Fibroblast of lung (primary cell): ENCODE data around the gene TARP.
"Not testable (repeated sequence)": the region's sequence is repeated elsewhere in the genome, so short reads cannot be mapped to it uniquely, and the experiment has no call there.

Experiments used
- DNase-seq, 2 donors: peaks; one replicate each; pipeline versions ENCODE4 v3.0.0 to v3.0.0-alpha.2; 2010; ENCODE audit warnings: low read depth in 2 of 2
- H2AFZ ChIP-seq: 2 replicates; pipeline ENCODE4 v1.5.1; 2012; ENCODE audit warnings: low read length, control low read depth, inconsistent platforms
- H3K27ac ChIP-seq: 2 replicates; pipeline ENCODE4 v1.5.1; 2011; ENCODE audit warnings: low read length, control low read depth; ENCODE audit not compliant: insufficient read depth
- H3K27me3 ChIP-seq: 2 replicates; pipeline ENCODE4 v1.5.1; 2011; ENCODE audit warnings: mild to moderate bottlenecking, low read length; ENCODE audit not compliant: control insufficient read depth, insufficient read depth
- H3K36me3 ChIP-seq: 2 replicates; pipeline ENCODE4 v1.5.1; 2011; ENCODE audit warnings: low read length; ENCODE audit not compliant: control insufficient read depth, insufficient read depth
- H3K4me1 ChIP-seq: 2 replicates; pipeline ENCODE4 v1.5.1; 2011; ENCODE audit warnings: low read length; ENCODE audit not compliant: control insufficient read depth, insufficient read depth; ENCODE audit errors: extremely low read depth
- H3K4me2 ChIP-seq: 2 replicates; pipeline ENCODE4 v1.5.1; 2011; ENCODE audit warnings: low read length, control low read depth; ENCODE audit not compliant: insufficient read depth; ENCODE audit errors: extremely low read depth
- H3K4me3 ChIP-seq, 4 experiments: fragments of 200-600 bp in 1 of 4; sonication (generic) in 1 of 4; replicated peaks in 1 of 4; 2 replicates each; pipeline ENCODE4 v1.5.1; 2011 to 2016; ENCODE audit warnings: low read length in 4 of 4, low read depth in 3 of 4, mild to moderate bottlenecking in 3 of 4, control low read depth in 2 of 4, inconsistent platforms in 1 of 4, mixed read lengths in 1 of 4; ENCODE audit not compliant: insufficient read depth in 1 of 4; ENCODE audit errors: control extremely low read depth in 1 of 4
- H3K79me2 ChIP-seq: 2 replicates; pipeline ENCODE4 v1.5.1; 2012; ENCODE audit warnings: mild to moderate bottlenecking, low read length, inconsistent platforms; ENCODE audit not compliant: control insufficient read depth, insufficient read depth
- H3K9ac ChIP-seq: 2 replicates; pipeline ENCODE4 v1.5.1; 2011; ENCODE audit warnings: mild to moderate bottlenecking, low read length, control low read depth; ENCODE audit not compliant: insufficient read depth
- H3K9me3 ChIP-seq: 2 replicates; pipeline ENCODE4 v1.5.1; 2012; ENCODE audit warnings: low read depth, low read length; ENCODE audit not compliant: control insufficient read depth, insufficient read depth
- H4K20me1 ChIP-seq: 2 replicates; pipeline ENCODE4 v1.5.1; 2011; ENCODE audit warnings: low read length; ENCODE audit not compliant: control insufficient read depth, insufficient read depth; ENCODE audit errors: extremely low read depth
- EZH2 ChIP-seq: IDR thresholded peaks from 2 replicates; pipeline ENCODE4 v1.5.1; 2012; ENCODE audit warnings: low read length, control low read depth, mild to moderate bottlenecking; ENCODE audit errors: missing control alignments
- TF ChIP-seq, protein P1 (sequence below), 2 donors: IDR thresholded peaks in 1 of 2; conservative IDR thresholded peaks in 1 of 2; 1 replicate in 1 of 2; 2 replicates in 1 of 2; pipeline ENCODE4 v1.5.1; 2011 to 2012; ENCODE audit warnings: low read length in 2 of 2, control low read depth in 1 of 2, inconsistent platforms in 1 of 2, low read depth in 1 of 2, mild to moderate bottlenecking in 1 of 2

TARP gene

GRCh38 chr7:38257350-38257677 lies 16.1 kb downstream of the TARP start:
- Histone ChIP-seq H3K4me2 (no peak overlapping the region), H4K20me1 (no peaks in the 10 kb centered on the region), H3K27ac (no peak overlapping the region), H2AFZ (no peak overlapping the region), H3K27me3 (no peaks in the 10 kb centered on the region), H3K9me3 (no peaks in the 10 kb centered on the region), H3K36me3 (no peaks in the 10 kb centered on the region), H3K9ac (no peak overlapping the region), H3K79me2 (no peaks in the 10 kb centered on the region), H3K4me1 (no peaks in the 10 kb centered on the region), H3K4me3 (no peak overlapping the region)
- no peak for DNase-seq
- TF ChIP-seq, protein P1, sequence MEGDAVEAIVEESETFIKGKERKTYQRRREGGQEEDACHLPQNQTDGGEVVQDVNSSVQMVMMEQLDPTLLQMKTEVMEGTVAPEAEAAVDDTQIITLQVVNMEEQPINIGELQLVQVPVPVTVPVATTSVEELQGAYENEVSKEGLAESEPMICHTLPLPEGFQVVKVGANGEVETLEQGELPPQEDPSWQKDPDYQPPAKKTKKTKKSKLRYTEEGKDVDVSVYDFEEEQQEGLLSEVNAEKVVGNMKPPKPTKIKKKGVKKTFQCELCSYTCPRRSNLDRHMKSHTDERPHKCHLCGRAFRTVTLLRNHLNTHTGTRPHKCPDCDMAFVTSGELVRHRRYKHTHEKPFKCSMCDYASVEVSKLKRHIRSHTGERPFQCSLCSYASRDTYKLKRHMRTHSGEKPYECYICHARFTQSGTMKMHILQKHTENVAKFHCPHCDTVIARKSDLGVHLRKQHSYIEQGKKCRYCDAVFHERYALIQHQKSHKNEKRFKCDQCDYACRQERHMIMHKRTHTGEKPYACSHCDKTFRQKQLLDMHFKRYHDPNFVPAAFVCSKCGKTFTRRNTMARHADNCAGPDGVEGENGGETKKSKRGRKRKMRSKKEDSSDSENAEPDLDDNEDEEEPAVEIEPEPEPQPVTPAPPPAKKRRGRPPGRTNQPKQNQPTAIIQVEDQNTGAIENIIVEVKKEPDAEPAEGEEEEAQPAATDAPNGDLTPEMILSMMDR (conservative IDR thresholded peaks at IDR 0.05 in 1 of 2, IDR thresholded peaks at IDR 0.05 in 1 of 2; ENCODE audit: low read depth in 1 of 2, low read length in 2 of 2) = no peak
- TF ChIP-seq EZH2 = no peak

GRCh38 chr7:38249849-38250248 lies 23.6 kb downstream of the TARP start:
- not testable (repeated sequence) for H3K36me3 ChIP-seq, H3K4me2 ChIP-seq, H3K27ac ChIP-seq

DNA sequence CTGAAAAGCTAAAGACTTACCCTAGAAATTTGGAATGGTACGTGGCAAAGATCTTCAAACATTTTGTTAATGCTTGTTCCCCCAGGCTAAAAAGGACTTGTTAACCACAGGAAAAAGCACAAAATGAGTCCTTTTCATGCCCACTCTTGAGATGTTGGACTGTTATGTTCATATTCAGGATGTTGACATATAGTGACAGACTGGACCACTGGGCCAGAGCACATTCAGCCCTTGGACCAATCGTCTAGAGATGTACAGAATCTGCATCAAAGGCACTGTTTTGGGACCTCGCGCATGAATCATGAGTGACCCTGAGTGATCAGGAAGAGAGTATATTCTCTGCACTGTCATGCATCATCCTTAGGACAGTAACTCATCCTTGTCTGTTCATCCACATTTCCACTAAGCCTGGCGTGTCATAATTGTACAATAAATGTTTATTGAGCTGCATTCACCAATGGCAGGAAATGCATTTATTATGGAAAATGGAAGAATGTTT lies 25.3 kb downstream of the TARP start:
- Histone ChIP-seq H3K27ac (no peak overlapping the region), H3K27me3 (no peaks in the 10 kb centered on the region), H3K9ac (no peak overlapping the region), H3K4me1 (no peaks in the 10 kb centered on the region), H3K36me3 (no peaks in the 10 kb centered on the region), H3K9me3 (no peaks in the 10 kb centered on the region), H4K20me1 (no peaks in the 10 kb centered on the region), H3K79me2 (no peaks in the 10 kb centered on the region), H3K4me3 (no peak overlapping the region), H3K4me2 (no peak overlapping the region), H2AFZ (no peak overlapping the region)
- TF ChIP-seq EZH2 = no peak
- TF ChIP-seq, protein P1 (conservative IDR thresholded peaks at IDR 0.05 in 1 of 2, IDR thresholded peaks at IDR 0.05 in 1 of 2; ENCODE audit: low read depth in 1 of 2, low read length in 2 of 2) = no peak
- no peak for DNase-seq

More at GRCh38 chr7:38249849-38250248, 23.6 kb downstream of the TARP start:
- not testable (repeated sequence) for H4K20me1 ChIP-seq, H3K4me1 ChIP-seq, H3K27me3 ChIP-seq, H2AFZ ChIP-seq, H3K9ac ChIP-seq, H3K79me2 ChIP-seq, H3K4me3 ChIP-seq, H3K9me3 ChIP-seq, DNase-seq
